Measurements from ENCODE around the gene GLDC.
"Not testable (repeated sequence)": the region's sequence is repeated elsewhere in the genome, so short reads cannot be mapped to it uniquely, and the experiment has no call there.

GLDC gene

GRCh38 chr9:6673326-6674025 lies 27.9 kb upstream of the GLDC start:
- Mint-ChIP-seq H3K27ac (no peak overlapping the region), H3K36me3 (no peaks in the 10 kb centered on the region), H3K4me1 (peaks cover 6 to 7% of the 10 kb centered on the region in 2 donors), H3K9me3 (no peaks in the 10 kb centered on the region), H3K27me3 (no peaks in the 10 kb centered on the region), H3K4me3 (no peak overlapping the region)
- no peak for ATAC-seq (replicated peaks)
- DNase-seq = no peak

- ATAC-seq (replicated peaks) (no peak), DNase-seq (no peak)
- Mint-ChIP-seq H3K36me3 (no peaks in the 10 kb centered on the region), H3K9me3 (no peaks in the 10 kb centered on the region), H3K4me1 (peaks cover 6 to 11% of the 10 kb centered on the region in 2 donors), H3K27ac (no peak overlapping the region), H3K4me3 (no peak overlapping the region), H3K27me3 (no peaks in the 10 kb centered on the region)
Measured at GRCh38 chr9:6672118-6672517, 26.6 kb upstream of the GLDC start.

DNA sequence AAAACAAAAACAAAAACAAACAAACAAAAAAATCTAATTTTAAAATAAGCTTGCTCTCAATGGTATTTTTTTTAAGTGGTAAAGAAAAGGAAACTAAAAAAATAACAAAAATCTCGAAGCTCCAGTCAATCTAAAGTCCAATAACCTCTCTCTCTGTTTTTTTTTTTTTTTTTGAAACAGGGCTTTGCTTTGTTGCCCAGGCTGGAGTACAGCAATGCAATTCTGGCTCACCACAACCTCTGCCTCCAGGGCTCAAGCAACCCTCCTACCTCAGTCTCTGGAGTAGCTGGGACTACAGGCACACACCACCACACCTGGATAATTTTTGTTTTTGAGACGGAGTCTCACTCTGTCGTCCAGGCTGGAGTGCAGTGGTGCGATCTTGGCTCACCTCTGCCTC lies 25.9 kb upstream of the GLDC start:
- H3K9me3 Mint-ChIP-seq = no peaks in the 10 kb centered on the region
- no peak overlapping the region for H3K27ac Mint-ChIP-seq
- H3K4me1 Mint-ChIP-seq = peaks cover 5 to 9% of the 10 kb centered on the region in 2 donors
- H3K36me3 Mint-ChIP-seq = no peaks in the 10 kb centered on the region
- H3K4me3 Mint-ChIP-seq = no peak overlapping the region
- H3K27me3 Mint-ChIP-seq = no peaks in the 10 kb centered on the region
- ATAC-seq (replicated peaks) (no peak), DNase-seq (no peak)

- Mint-ChIP-seq H3K27me3 (no peaks in the 10 kb centered on the region), H3K36me3 (no peaks in the 10 kb centered on the region), H3K27ac (no peak overlapping the region), H3K9me3 (no peaks in the 10 kb centered on the region), H3K4me1 (peaks cover 3 to 5% of the 10 kb centered on the region in 2 donors), H3K4me3 (no peak overlapping the region)
- ATAC-seq (replicated peaks) = no peak
- no peak for DNase-seq
Measured at GRCh38 chr9:6669881-6670280, 24.4 kb upstream of the GLDC start.

DNA sequence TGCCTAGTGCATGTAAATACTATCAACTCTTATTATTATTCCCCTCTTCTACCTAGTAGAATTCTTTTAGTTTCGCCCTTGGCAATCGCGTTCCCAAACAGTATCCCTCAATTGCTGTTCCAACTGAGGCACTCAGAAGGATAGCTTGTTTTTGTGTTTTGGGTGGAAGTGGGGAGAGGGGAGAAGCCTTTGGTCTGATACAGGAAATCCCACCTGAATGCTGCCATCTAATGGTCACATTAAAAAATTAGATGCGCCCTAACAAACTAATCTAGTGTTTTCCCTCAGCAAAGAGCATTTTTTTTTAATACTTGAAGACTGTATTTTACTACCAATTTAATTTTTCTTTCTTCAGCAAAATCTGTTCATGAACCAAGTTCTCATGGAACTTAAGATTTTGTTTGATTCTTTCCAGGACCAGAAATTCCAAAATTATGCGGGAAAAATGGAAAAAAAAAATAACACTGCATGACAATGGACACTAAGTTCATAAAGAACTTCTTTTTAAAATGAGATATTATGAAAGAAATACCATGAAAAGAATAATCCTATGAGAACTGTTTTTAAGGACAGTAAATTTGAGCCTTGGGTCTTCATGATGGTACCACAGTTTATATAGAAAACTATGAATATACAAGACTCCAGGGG lies 22.2 kb upstream of the GLDC start:
- Mint-ChIP-seq H3K9me3 (no peaks in the 10 kb centered on the region), H3K4me3 (no peak overlapping the region), H3K27me3 (no peaks in the 10 kb centered on the region), H3K36me3 (no peaks in the 10 kb centered on the region), H3K4me1 (peaks cover 1 to 5% of the 10 kb centered on the region in 2 donors), H3K27ac (no peak overlapping the region)
- no peak for DNase-seq
- ATAC-seq (replicated peaks) = peak; percentile 59 to 62

- Mint-ChIP-seq H3K36me3 (no peaks in the 10 kb centered on the region), H3K27me3 (no peaks in the 10 kb centered on the region), H3K4me1 (peaks cover 1 to 5% of the 10 kb centered on the region in 2 donors), H3K4me3 (no peak overlapping the region), H3K27ac (no peak overlapping the region), H3K9me3 (no peaks in the 10 kb centered on the region)
- DNase-seq (no peak), ATAC-seq (replicated peaks) (no peak)
Measured at GRCh38 chr9:6667080-6667479, 21.6 kb upstream of the GLDC start.

GRCh38 chr9:6665628-6666027 lies 20.1 kb upstream of the GLDC start:
- Mint-ChIP-seq H3K27ac (no peak overlapping the region), H3K27me3 (no peaks in the 10 kb centered on the region), H3K9me3 (no peaks in the 10 kb centered on the region), H3K36me3 (no peaks in the 10 kb centered on the region), H3K4me3 (no peak overlapping the region), H3K4me1 (peaks cover 1 to 5% of the 10 kb centered on the region in 2 donors)
- no peak for DNase-seq
- no peak for ATAC-seq (replicated peaks)

DNA sequence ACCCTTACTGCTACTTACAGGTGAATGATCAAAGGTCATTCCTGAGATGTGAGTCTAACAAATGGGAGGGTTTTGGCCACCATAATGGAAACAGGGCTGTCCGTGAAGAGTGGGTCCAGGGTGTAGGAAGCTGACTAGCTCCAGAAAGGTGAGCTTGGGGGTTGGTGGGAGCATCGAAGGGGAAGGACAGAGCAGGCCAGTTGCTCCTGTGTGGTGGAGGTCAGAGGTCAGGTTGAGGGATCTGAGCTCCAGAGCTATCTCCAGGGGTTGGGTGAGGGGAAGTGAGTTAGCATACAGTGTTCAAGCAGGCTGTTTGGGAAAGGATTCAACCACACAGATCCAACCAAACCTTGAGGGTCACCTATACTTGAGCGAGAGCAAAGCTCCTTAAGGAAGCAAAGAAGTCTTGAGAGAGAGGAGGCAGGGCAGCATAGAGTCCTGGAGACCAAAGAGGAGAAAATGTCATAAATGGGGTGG lies 18.7 kb upstream of the GLDC start:
- Mint-ChIP-seq H3K9me3 (no peaks in the 10 kb centered on the region), H3K27me3 (no peaks in the 10 kb centered on the region), H3K27ac (no peak overlapping the region), H3K4me1 (peaks cover 1 to 5% of the 10 kb centered on the region in 2 donors), H3K4me3 (no peak overlapping the region), H3K36me3 (no peaks in the 10 kb centered on the region)
- ATAC-seq (replicated peaks) (no peak), DNase-seq (no peak)

DNA sequence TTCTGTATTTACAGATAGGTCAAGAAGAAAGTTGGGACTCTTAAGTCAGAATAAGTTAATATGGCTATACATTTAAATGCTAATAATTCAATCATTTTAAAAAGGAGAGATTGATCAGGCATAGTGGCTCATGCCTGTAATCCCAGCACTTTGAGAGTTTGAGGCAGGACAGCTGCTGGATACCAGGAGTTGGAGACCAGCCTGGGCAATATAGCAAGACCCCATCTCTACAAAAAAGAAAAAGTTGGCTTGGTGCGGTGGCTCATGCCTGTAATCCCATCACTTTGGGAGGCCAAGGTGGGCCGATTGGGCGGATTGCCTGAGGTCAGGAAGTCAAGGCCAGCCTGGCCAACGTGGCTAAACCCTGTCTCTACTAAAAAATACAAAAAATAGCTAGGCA lies 15.0 kb upstream of the GLDC start:
- H3K9me3 Mint-ChIP-seq = no peaks in the 10 kb centered on the region
- no peak for DNase-seq
- H3K27ac Mint-ChIP-seq = no peak overlapping the region
- H3K36me3 Mint-ChIP-seq = no peaks in the 10 kb centered on the region
- H3K4me1 Mint-ChIP-seq = peaks cover 2 to 9% of the 10 kb centered on the region in 2 donors
- ATAC-seq (replicated peaks) = no peak
- H3K4me3 Mint-ChIP-seq = no peak overlapping the region
- H3K27me3 Mint-ChIP-seq = no peaks in the 10 kb centered on the region

DNA sequence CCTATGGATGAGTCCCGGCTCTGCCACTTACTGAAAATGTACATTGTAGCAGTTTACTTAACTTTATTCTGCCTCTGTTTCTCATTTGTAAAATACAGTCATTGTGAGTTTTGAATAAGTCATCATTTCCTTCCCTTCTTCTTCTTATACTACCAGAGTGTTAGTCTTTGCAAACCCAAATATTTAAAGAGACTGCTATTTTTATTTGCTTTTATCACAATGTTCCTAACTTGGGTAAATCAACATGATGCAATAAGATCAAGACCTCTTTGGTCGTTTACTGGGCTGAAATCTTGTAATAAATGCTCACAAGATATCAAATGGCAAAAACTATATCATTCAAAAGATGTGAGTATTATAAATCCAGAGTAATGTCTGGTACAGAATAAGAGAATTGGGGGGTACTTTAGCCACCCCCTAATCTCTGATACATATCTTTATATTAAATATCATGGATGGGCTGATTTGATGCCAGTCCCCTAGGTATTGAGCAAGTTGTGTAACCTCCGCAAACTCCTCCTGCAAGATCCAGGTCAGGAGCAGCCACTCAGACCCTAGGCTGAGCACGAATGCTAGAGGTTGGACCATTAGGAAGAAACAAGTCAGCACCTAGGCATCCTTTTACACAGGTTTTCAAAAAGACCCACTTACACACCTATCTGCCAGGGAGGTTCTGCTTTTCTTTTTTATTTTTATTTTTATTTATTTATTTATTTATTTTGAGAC lies 13.3 kb upstream of the GLDC start:
- ATAC-seq (replicated peaks) (no peak), DNase-seq (no peak)
- Mint-ChIP-seq H3K36me3 (no peaks in the 10 kb centered on the region), H3K9me3 (no peaks in the 10 kb centered on the region), H3K27me3 (no peaks in the 10 kb centered on the region), H3K27ac (no peak overlapping the region), H3K4me3 (no peak overlapping the region), H3K4me1 (peaks cover 8 to 20% of the 10 kb centered on the region in 2 donors)

- Mint-ChIP-seq H3K4me1 (peaks cover 8 to 20% of the 10 kb centered on the region in 2 donors), H3K4me3 (no peak overlapping the region), H3K36me3 (no peaks in the 10 kb centered on the region), H3K27me3 (no peaks in the 10 kb centered on the region), H3K27ac (no peak overlapping the region), H3K9me3 (no peaks in the 10 kb centered on the region)
- ATAC-seq (replicated peaks) = no peak
- DNase-seq = no peak
Measured at GRCh38 chr9:6656614-6657300, 11.2 kb upstream of the GLDC start.

- ATAC-seq (replicated peaks) (peak; percentile 78 to 84), DNase-seq (no peak)
- Mint-ChIP-seq H3K27me3 (no peaks in the 10 kb centered on the region), H3K36me3 (no peaks in the 10 kb centered on the region), H3K4me1 (peaks cover 8 to 20% of the 10 kb centered on the region in 2 donors), H3K4me3 (peak overlapping the region in 1 of 2 donors; percentile 59), H3K27ac (no peak overlapping the region), H3K9me3 (no peaks in the 10 kb centered on the region)
Measured at GRCh38 chr9:6655036-6655435, 9.5 kb upstream of the GLDC start.

- Mint-ChIP-seq H3K27me3 (peaks cover 25 to 33% of the 10 kb centered on the region in 2 donors), H3K4me3 (peak overlapping the region; percentile 88), H3K9me3 (no peaks in the 10 kb centered on the region), H3K4me1 (peaks cover 19 to 38% of the 10 kb centered on the region in 2 donors), H3K27ac (peak overlapping the region; percentile 68), H3K36me3 (peaks cover 6 to 10% of the 10 kb centered on the region in 2 donors)
- peak; percentile 49 to 53 for ATAC-seq (replicated peaks)
- DNase-seq = peak; percentile 26
Measured at GRCh38 chr9:6646293-6646636, 736 bp upstream of the GLDC start.

- Mint-ChIP-seq H3K4me1 (peaks cover 19 to 43% of the 10 kb centered on the region in 2 donors), H3K36me3 (peaks cover 6 to 20% of the 10 kb centered on the region in 2 donors), H3K27me3 (peaks cover 36 to 42% of the 10 kb centered on the region in 2 donors), H3K4me3 (peak overlapping the region; percentile 85 to 88)
- not testable (repeated sequence) for H3K27ac Mint-ChIP-seq, H3K9me3 Mint-ChIP-seq
- peak; percentile 60 for ATAC-seq (replicated peaks)
- DNase-seq = peak; percentile 5
Measured at GRCh38 chr9:6645105-6645354, 499 bp downstream of the GLDC start.

Data from stimulated activated naive B cell treated with anti-CD40 and anti-IgM and Interleukin-4, amounts not matched to agents 10 μg/mL and 1 μg/mL and 100 μg/mL, for 72 hours (primary cell).